Gastrocnemius medialis (tissue), 4 donors: ENCODE data around the gene PROSER2.

Source experiments
- POLR2A ChIP-seq, 2 donors: fragments of 450-650 bp; IDR thresholded peaks; one replicate each; pipeline ENCODE4 v1.6.1; 2017; ENCODE audit warnings: antibody characterized with exemption in 2 of 2, mild to moderate bottlenecking in 2 of 2, moderate library complexity in 2 of 2
- TF ChIP-seq, protein P1 (sequence below), 5 experiments: fragments of 450-650 bp in 3 of 5; fragments of 200-600 bp in 2 of 5; sonication (generic) in 2 of 5; IDR thresholded peaks in 4 of 5; conservative IDR thresholded peaks in 1 of 5; 1 replicate in 4 of 5; 2 replicates in 1 of 5; pipeline ENCODE4 v1.5.1; 2016 to 2019; ENCODE audit warnings: antibody characterized with exemption in 5 of 5, mild to moderate bottlenecking in 3 of 5, moderate library complexity in 3 of 5

DNA sequence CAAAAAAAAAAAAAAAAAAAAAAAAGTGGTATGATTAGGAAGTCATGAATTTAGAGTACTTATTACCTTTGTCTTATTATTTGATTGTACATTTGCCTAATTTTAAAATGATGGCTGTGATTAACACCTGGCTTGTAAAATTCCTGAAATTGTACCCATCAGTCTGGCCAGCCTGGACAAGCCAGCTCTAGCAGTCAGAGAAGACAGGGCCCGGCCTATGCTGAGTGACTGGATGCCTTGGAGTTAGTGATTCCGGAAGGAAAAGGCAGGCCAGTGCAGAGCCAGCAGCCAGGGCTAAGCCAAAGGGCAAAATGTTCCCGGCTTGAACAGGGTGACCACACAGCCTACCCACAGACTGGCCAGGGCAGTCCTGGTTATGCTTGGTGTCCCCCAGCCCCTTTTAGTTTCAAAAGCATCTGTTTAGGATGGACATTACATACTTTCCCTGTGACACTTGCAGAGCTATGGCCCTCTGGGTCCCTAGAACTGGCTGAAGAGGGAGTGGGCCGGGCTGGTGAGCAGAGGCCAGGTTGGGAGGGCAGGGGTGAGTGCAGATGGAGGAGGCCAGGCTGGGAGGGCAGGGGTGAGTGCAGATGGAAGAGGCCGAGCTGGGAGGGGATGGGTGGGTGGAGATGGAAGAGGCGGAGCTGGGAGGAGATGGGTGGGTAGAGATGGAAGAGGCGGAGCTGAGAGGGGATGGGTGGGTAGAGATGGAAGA lies 61.7 kb downstream of the PROSER2 start:
- TF ChIP-seq, protein P1, sequence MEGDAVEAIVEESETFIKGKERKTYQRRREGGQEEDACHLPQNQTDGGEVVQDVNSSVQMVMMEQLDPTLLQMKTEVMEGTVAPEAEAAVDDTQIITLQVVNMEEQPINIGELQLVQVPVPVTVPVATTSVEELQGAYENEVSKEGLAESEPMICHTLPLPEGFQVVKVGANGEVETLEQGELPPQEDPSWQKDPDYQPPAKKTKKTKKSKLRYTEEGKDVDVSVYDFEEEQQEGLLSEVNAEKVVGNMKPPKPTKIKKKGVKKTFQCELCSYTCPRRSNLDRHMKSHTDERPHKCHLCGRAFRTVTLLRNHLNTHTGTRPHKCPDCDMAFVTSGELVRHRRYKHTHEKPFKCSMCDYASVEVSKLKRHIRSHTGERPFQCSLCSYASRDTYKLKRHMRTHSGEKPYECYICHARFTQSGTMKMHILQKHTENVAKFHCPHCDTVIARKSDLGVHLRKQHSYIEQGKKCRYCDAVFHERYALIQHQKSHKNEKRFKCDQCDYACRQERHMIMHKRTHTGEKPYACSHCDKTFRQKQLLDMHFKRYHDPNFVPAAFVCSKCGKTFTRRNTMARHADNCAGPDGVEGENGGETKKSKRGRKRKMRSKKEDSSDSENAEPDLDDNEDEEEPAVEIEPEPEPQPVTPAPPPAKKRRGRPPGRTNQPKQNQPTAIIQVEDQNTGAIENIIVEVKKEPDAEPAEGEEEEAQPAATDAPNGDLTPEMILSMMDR (IDR thresholded peaks at IDR 0.05 in 4 of 5, conservative IDR thresholded peaks at IDR 0.05 in 1 of 5), result no peak
- no peak for TF ChIP-seq POLR2A (IDR thresholded peaks at IDR 0.05)
